Ovary (tissue), 9 donors: Measurements from ENCODE around the gene HOMER2. TPM values are rescaled to one million over a fixed set of nuclear protein-coding genes. Genes with fewer than 3 reads are reported as not detected.

ENCODE experiments used
- DNase-seq, 5 donors: peaks; one replicate each; pipeline ENCODE4 v3.0.0-alpha.2; 2019 to 2020
- H3K27ac ChIP-seq, 2 donors: fragments of 200-600 bp; one replicate each; pipeline versions ENCODE4 v1.5.1 to v1.8.0; 2019 to 2022
- H3K27me3 ChIP-seq: fragments of 200-600 bp; one replicate; pipeline ENCODE4 v1.8.0; 2022
- H3K36me3 ChIP-seq: fragments of 200-600 bp; sonication (generic); one replicate; pipeline ENCODE4 v1.5.1; 2019
- H3K4me1 ChIP-seq: one replicate; pipeline ENCODE4 v1.8.1; 2013; ENCODE audit warnings: mild to moderate bottlenecking, moderate library complexity; ENCODE audit not compliant: insufficient read depth
- H3K4me3 ChIP-seq: fragments of 200-600 bp; sonication (generic); one replicate; pipeline ENCODE4 v1.5.1; 2017
- H3K9me3 ChIP-seq, 2 donors: fragments of 200-600 bp in 1 of 2; sonication (generic) in 1 of 2; one replicate each; pipeline versions ENCODE4 v1.5.1 to v1.8.1; 2013 to 2019; ENCODE audit warnings: mild to moderate bottlenecking in 1 of 2, moderate library complexity in 1 of 2
- EP300 ChIP-seq: sonication (generic); formaldehyde crosslinking; IDR thresholded peaks from one replicate; pipeline ENCODE4 v1.6.1; 2017; ENCODE audit warnings: antibody characterized with exemption
- POLR2A ChIP-seq: fragments of 450-650 bp; IDR thresholded peaks from one replicate; pipeline ENCODE4 v1.6.1; 2017; ENCODE audit warnings: antibody characterized with exemption, mild to moderate bottlenecking, moderate library complexity
- WGBS, 3 donors: extraction: QIAGEN DNeasy Blood & Tissue Kit in 1 of 3; methylation state at CpG; one replicate each; pipeline versions ENCODE4 v1.1.5 to v1.1.7; 2013 to 2017; 5-methylcytosine and 5-hydroxymethylcytosine counted together
- intact Hi-C, 4 donors: fragments of 100-400 bp; cut with DNase I; formaldehyde crosslinking; loops; one replicate each; pipeline versions ENCODE4 v1.11.0 to v1.15.1; 2022 to 2023
- polyA plus RNA-seq, 2 donors: library from polyadenylated mRNA; stranded (reverse); fragments of 200-250 nt in 1 of 2; fragments of 350-450 nt in 1 of 2; fragmentation: Illumina TruSeq in 1 of 2; extraction: RNeasy Lipid Tissue Mini Kit (QIAGEN cat#74804) in 1 of 2; gene quantifications; one replicate each; pipeline ENCODE4 v1.2.3, GENCODE V29; 2013 to 2014
- total RNA-seq, 7 donors: library from RNA; depleted of rRNA in 2 of 7; stranded (reverse); fragments of >200 nt in 2 of 7; fragmentation: NEBNext Ultra II Directional in 3 of 7; extraction: Animal tissue kit (Norgen Biotek cat#: 25700) in 3 of 7; gene quantifications; one replicate each; pipeline versions ENCODE4 v1.1.0 to v1.2.4, GENCODE V29; 2016 to 2023
- TF ChIP-seq, protein P1 (sequence below), 3 donors: fragments of 450-650 bp in 2 of 3; fragments of 200-600 bp in 1 of 3; IDR thresholded peaks; one replicate each; pipeline versions ENCODE4 v1.5.1 to v1.8.0; 2016 to 2022; ENCODE audit warnings: antibody characterized with exemption in 3 of 3, mild to moderate bottlenecking in 1 of 3
- donor health status: DM: no; HTN: no; CAD: no; lungs with moderate emphysema.
- donor health status: DM: no; HTN: no; CAD: no.
- donor health status: Bipolar disorder and iron deficiency.
- donor health status: DM: yes; HTN: yes; CAD: no.
- donor health status: DM: no; HTN: no; CAD: no.
- donor health status: DM: yes; HTN: yes; CAD: no.

HOMER2 gene
- total and polyA plus RNA-seq, 9 donors = 3.0 to 60.8 (median 11.0) TPM

DNA sequence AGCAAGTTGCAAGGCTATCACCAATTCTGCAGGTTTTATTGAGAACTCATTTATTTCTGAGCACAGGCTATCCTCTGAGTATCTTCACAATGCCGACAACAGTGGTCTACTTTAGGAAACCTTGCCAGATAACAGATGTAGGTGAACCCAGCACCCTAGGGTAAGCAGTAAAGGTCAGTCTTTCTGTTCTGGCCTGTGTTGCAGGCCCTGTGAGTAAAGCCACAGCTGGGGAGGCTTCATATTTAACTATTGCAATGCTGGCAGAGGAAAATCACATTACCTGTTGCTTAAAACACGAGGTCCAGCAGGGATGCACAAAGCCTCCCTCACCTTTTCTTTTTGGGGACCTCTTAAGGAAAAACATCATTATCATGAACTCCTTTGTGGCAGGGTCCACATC lies 87.6 kb downstream of the HOMER2 start:
- Histone ChIP-seq H3K27ac (no peak overlapping the region), H3K4me1 (no peaks in the 10 kb centered on the region), H3K9me3 (no peaks in the 10 kb centered on the region), H3K27me3 (no peaks in the 10 kb centered on the region), H3K36me3 (no peaks in the 10 kb centered on the region), H3K4me3 (no peak overlapping the region)
- DNase-seq = no peak
- TF ChIP-seq, protein P1, sequence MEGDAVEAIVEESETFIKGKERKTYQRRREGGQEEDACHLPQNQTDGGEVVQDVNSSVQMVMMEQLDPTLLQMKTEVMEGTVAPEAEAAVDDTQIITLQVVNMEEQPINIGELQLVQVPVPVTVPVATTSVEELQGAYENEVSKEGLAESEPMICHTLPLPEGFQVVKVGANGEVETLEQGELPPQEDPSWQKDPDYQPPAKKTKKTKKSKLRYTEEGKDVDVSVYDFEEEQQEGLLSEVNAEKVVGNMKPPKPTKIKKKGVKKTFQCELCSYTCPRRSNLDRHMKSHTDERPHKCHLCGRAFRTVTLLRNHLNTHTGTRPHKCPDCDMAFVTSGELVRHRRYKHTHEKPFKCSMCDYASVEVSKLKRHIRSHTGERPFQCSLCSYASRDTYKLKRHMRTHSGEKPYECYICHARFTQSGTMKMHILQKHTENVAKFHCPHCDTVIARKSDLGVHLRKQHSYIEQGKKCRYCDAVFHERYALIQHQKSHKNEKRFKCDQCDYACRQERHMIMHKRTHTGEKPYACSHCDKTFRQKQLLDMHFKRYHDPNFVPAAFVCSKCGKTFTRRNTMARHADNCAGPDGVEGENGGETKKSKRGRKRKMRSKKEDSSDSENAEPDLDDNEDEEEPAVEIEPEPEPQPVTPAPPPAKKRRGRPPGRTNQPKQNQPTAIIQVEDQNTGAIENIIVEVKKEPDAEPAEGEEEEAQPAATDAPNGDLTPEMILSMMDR (IDR thresholded peaks at IDR 0.05) = no peak
- no peak for TF ChIP-seq EP300
- TF ChIP-seq POLR2A = no peak
- WGBS, 3 donors = 75 to 81% (median 75%) methylated on average over 2 of the region's 2 CpGs
- intact Hi-C loops = no loop called here

- intact Hi-C loops = no loop called here
- DNase-seq = no peak
Observed at GRCh38 chr15:82862886-82863285, 89.6 kb downstream of the HOMER2 start.

GRCh38 chr15:82858932-82859331 lies 93.6 kb downstream of the HOMER2 start:
- H3K9me3 ChIP-seq = no peaks in the 10 kb centered on the region
- H3K4me3 ChIP-seq = no peak overlapping the region
- intact Hi-C loops = loop anchor here in 1 of 4 donors (10.0 kb wide), 1 partner anchor 136 kb away; no protein-coding TSS in a partner anchor
- no peaks in the 10 kb centered on the region for H3K36me3 ChIP-seq
- WGBS, 3 donors = 91 to 94% (median 93%) methylated on average over 11 of the region's 11 CpGs
- no peaks in the 10 kb centered on the region for H3K27me3 ChIP-seq
- TF ChIP-seq POLR2A = no peak
- no peak overlapping the region for H3K27ac ChIP-seq
- H3K4me1 ChIP-seq = no peaks in the 10 kb centered on the region
- no peak for DNase-seq

More at GRCh38 chr15:82862886-82863285, 89.6 kb downstream of the HOMER2 start:
- Histone ChIP-seq H3K4me3 (no peak overlapping the region), H3K27me3 (no peaks in the 10 kb centered on the region), H3K36me3 (no peaks in the 10 kb centered on the region), H3K4me1 (no peaks in the 10 kb centered on the region), H3K9me3 (no peaks in the 10 kb centered on the region), H3K27ac (no peak overlapping the region)
- TF ChIP-seq, protein P1 (IDR thresholded peaks at IDR 0.05) = no peak
- 80 to 89% (median 85%) methylated on average over 6 of the region's 6 CpGs for WGBS, 3 donors

DNA sequence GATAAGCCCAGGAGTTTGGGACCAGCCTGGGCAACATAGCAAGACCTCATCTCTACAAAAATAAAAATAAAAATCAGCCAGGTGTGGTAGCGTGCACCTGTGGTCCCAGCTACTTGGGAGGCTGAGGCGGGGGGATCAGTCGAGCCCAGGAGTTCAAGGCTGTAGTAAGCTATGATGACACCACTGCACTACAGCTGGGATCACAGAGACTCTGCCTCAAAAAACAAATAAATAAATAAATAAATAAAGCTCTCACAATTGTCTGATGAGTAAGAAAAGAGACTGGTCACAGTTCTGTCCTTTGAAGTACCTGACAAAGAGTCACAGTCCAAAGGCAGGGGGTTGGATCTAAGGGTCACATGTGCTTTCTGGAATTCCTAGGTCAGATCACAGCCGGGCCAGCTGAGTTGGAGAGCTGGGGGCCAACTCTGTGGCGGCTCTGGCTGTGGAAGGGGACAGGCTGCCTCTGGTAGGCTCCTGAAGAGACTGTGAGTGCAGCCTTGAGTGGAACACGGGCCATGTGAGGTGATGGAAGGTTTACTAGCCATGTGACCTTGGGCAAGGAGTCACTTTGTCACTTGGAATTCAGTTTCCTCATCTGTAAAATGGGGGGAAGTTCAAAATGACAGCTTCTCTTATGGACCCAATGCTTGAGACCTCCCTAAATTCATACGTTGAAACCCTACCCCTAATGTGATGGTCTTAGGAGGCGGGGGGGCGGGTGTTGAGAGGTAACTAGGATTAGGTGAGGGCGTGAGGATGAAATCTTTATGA lies 95.9 kb downstream of the HOMER2 start:
- intact Hi-C loops = loop anchor here in 1 of 4 donors (10.0 kb wide), 1 partner anchor 138 kb away; no protein-coding TSS in a partner anchor
- no peaks in the 10 kb centered on the region for H3K4me1 ChIP-seq
- no peak overlapping the region for H3K4me3 ChIP-seq
- no peak overlapping the region for H3K27ac ChIP-seq
- TF ChIP-seq EP300 = no peak
- no peak for TF ChIP-seq POLR2A
- TF ChIP-seq, protein P1 (IDR thresholded peaks at IDR 0.05) = no peak
- H3K36me3 ChIP-seq = no peaks in the 10 kb centered on the region
- 90 to 95% (median 92%) methylated on average over 10 of the region's 10 CpGs for WGBS, 3 donors
- H3K9me3 ChIP-seq = no peaks in the 10 kb centered on the region
- no peaks in the 10 kb centered on the region for H3K27me3 ChIP-seq
- no peak for DNase-seq
